Measurements from ENCODE around the gene ATP6V1F.

GRCh38 chr7:128886391-128887168, 23.9 kb downstream of the ATP6V1F start:
- TF ChIP-seq, protein P1, sequence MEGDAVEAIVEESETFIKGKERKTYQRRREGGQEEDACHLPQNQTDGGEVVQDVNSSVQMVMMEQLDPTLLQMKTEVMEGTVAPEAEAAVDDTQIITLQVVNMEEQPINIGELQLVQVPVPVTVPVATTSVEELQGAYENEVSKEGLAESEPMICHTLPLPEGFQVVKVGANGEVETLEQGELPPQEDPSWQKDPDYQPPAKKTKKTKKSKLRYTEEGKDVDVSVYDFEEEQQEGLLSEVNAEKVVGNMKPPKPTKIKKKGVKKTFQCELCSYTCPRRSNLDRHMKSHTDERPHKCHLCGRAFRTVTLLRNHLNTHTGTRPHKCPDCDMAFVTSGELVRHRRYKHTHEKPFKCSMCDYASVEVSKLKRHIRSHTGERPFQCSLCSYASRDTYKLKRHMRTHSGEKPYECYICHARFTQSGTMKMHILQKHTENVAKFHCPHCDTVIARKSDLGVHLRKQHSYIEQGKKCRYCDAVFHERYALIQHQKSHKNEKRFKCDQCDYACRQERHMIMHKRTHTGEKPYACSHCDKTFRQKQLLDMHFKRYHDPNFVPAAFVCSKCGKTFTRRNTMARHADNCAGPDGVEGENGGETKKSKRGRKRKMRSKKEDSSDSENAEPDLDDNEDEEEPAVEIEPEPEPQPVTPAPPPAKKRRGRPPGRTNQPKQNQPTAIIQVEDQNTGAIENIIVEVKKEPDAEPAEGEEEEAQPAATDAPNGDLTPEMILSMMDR (IDR thresholded peaks at IDR 0.05; ENCODE audit: insufficient read depth, low read length, poor library complexity, severe bottlenecking): no peak
- no peak for TF ChIP-seq EZH2phosphoT487 (conservative IDR thresholded peaks at IDR 0.05; ENCODE audit: low read length)

Measured in SU-DHL-6 (cell line).